ENCODE data around the gene TMTC2. TPM values are rescaled to one million over a fixed set of nuclear protein-coding genes. Genes with fewer than 3 reads are reported as not detected.

TMTC2 gene
- total and polyA plus RNA-seq, 2 experiments from 2014 or later = 0.36 to 5.6 TPM

DNA sequence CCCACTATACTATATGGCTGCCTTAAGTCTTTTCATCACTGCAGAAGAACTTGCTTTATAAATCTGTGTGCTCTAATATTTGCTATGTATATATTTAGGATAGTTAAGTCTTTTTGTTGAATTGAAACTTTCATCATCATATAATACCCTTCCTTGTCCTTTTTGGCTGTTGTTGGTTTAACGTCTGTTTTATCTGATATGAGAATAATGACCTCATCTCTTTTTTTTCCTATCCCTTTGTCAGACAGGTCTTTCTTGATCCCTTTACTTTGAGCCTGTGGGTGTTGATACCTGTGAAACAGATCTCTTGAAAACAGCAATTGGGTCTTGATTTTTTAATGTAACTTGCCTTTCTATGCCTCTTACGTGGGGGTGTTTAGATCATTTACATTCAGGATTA lies 316.3 kb downstream of the TMTC2 start:
- H4K20me1 ChIP-seq (ENCODE audit: insufficient read depth) = no peaks in the 10 kb centered on the region
- in situ Hi-C loops (cut with MboI) = loop anchor here (25.0 kb wide), 1 partner anchor 1834 kb away; no protein-coding TSS in a partner anchor
- no peak for DNase-seq
- no peak overlapping the region for H2AFZ ChIP-seq
- H3K27ac ChIP-seq = no peak overlapping the region
- no peaks in the 10 kb centered on the region for H3K79me2 ChIP-seq (ENCODE audit: insufficient read depth)
- no peak overlapping the region for H3K9ac ChIP-seq
- H3K9me2 ChIP-seq (ENCODE audit: insufficient read depth) = no peaks in the 10 kb centered on the region
- H3K4me3 ChIP-seq = no peak overlapping the region
- H3K9me3 ChIP-seq (ENCODE audit: low read depth) = no peaks in the 10 kb centered on the region
- H3K27me3 ChIP-seq (replicated peaks; ENCODE audit: insufficient read depth) = no peaks in the 10 kb centered on the region
- TF ChIP-seq EZH2phosphoT487 (IDR thresholded peaks at IDR 0.05; ENCODE audit: insufficient read depth, low read depth) (no peak), EZH2 (IDR thresholded peaks at IDR 0.05; ENCODE audit: insufficient read depth, poor library complexity, severe bottlenecking) (no peak)
- H3K36me3 ChIP-seq (ENCODE audit: low read depth) = no peaks in the 10 kb centered on the region; the same call in 1 of the 2 replicates
- H3K4me2 ChIP-seq (ENCODE audit: unreplicated experiment) = no peak overlapping the region
- H3K4me1 ChIP-seq (ENCODE audit: insufficient read depth) = no peaks in the 10 kb centered on the region
- 45 to 48% methylated on average over 2 of the region's 2 CpGs for WGBS, 2 experiments (ENCODE audit: low coverage in 1 of 2, low lambda C conversion rate in 2 of 2, missing lambda C conversion rate in 2 of 2)
- no peaks in the 10 kb centered on the region for H3F3A ChIP-seq (ENCODE audit: insufficient read depth)

DNA sequence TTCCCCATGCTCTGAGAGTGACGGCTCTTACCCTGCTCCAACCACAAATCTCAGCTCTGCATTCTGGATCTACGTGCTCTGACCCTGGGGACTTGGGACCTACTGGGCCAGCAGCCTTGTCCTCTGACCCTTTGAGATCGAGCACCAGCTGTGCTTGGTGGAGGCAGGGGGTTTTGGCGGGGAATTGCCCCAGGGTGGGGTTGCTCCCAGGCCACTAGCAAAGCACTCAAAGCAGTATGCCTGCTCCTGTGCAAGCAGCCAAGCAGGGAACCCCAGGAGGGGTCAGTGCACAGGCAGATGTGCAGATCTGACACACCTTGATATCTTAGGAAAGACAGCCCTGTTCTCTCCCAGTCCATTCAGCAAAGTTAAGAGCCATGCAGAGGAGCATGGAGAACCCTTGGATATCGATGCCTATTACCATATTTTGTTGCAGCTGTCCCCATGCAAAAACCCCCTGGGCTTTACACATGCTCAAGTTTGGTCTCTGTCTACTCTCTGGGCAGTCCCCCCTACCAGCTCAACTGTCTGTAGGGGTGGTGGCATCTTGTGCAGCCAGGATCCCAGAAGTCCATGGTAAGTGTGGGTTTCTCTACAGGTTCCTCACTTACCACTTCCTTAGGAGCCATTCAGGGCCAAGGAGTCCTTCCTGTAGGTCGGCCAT lies 319.0 kb downstream of the TMTC2 start:
- Histone ChIP-seq H3K27me3 (replicated peaks; ENCODE audit: insufficient read depth) (no peaks in the 10 kb centered on the region), H3K4me1 (ENCODE audit: insufficient read depth) (no peaks in the 10 kb centered on the region), H3K9ac (no peak overlapping the region), H3K27ac (no peak overlapping the region), H3K79me2 (ENCODE audit: insufficient read depth) (no peaks in the 10 kb centered on the region), H3K9me2 (ENCODE audit: insufficient read depth) (no peaks in the 10 kb centered on the region), H3F3A (ENCODE audit: insufficient read depth) (no peaks in the 10 kb centered on the region), H3K9me3 (ENCODE audit: low read depth) (no peaks in the 10 kb centered on the region), H3K36me3 (ENCODE audit: low read depth) (no peaks in the 10 kb centered on the region; the same call in 1 of the 2 replicates), H4K20me1 (ENCODE audit: insufficient read depth) (no peaks in the 10 kb centered on the region), H3K4me2 (ENCODE audit: unreplicated experiment) (no peak overlapping the region), H2AFZ (no peak overlapping the region), H3K4me3 (no peak overlapping the region)
- in situ Hi-C loops (cut with MboI) = loop anchor here (25.0 kb wide), 1 partner anchor 1832 kb away; no protein-coding TSS in a partner anchor
- TF ChIP-seq EZH2 (IDR thresholded peaks at IDR 0.05; ENCODE audit: insufficient read depth, poor library complexity, severe bottlenecking) (no peak), EZH2phosphoT487 (IDR thresholded peaks at IDR 0.05; ENCODE audit: insufficient read depth, low read depth) (no peak)
- no peak for DNase-seq
- WGBS, 2 experiments (ENCODE audit: low coverage in 1 of 2, low lambda C conversion rate in 2 of 2, missing lambda C conversion rate in 2 of 2) = 93 to 94% methylated on average over 6 of the region's 6 CpGs

DNA sequence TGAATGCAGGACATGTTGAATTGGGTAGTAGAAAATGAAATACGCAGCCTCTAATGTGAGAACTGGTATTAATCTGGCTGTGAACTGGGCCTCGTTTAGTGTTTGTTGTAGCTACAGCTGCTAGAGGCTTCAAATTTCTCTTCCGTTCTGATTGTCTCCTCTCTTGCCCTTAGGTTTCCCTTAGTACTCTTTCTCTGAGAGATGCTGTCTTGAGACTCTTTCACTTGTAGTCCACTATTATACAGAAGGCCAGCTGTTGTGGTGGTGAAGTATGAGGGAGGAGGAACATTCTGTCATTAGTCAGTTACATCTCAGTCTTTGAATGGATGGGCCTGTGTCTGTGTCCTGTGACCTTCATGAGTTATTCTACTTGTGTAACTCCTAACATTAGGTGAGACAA lies 322.0 kb downstream of the TMTC2 start:
- Histone ChIP-seq H3K79me2 (ENCODE audit: insufficient read depth) (no peaks in the 10 kb centered on the region), H3F3A (ENCODE audit: insufficient read depth) (no peaks in the 10 kb centered on the region), H3K9me2 (ENCODE audit: insufficient read depth) (no peaks in the 10 kb centered on the region), H3K4me3 (no peak overlapping the region), H3K4me2 (ENCODE audit: unreplicated experiment) (no peak overlapping the region), H3K4me1 (ENCODE audit: insufficient read depth) (no peaks in the 10 kb centered on the region), H3K9me3 (ENCODE audit: low read depth) (no peaks in the 10 kb centered on the region), H3K27ac (no peak overlapping the region), H3K36me3 (ENCODE audit: low read depth) (no peaks in the 10 kb centered on the region; the same call in 1 of the 2 replicates), H2AFZ (no peak overlapping the region), H4K20me1 (ENCODE audit: insufficient read depth) (no peaks in the 10 kb centered on the region), H3K9ac (no peak overlapping the region), H3K27me3 (replicated peaks; ENCODE audit: insufficient read depth) (no peaks in the 10 kb centered on the region)
- in situ Hi-C loops (cut with MboI) = loop anchor here (25.0 kb wide), 1 partner anchor 1829 kb away; no protein-coding TSS in a partner anchor
- DNase-seq = no peak
- no peak for TF ChIP-seq EZH2 (IDR thresholded peaks at IDR 0.05; ENCODE audit: insufficient read depth, poor library complexity, severe bottlenecking)
- TF ChIP-seq EZH2phosphoT487 (IDR thresholded peaks at IDR 0.05; ENCODE audit: insufficient read depth, low read depth) = no peak
- WGBS, 2 experiments (ENCODE audit: low coverage in 1 of 2, low lambda C conversion rate in 2 of 2, missing lambda C conversion rate in 2 of 2) = 20 to 28% methylated on average over 3 of the region's 3 CpGs

DNA sequence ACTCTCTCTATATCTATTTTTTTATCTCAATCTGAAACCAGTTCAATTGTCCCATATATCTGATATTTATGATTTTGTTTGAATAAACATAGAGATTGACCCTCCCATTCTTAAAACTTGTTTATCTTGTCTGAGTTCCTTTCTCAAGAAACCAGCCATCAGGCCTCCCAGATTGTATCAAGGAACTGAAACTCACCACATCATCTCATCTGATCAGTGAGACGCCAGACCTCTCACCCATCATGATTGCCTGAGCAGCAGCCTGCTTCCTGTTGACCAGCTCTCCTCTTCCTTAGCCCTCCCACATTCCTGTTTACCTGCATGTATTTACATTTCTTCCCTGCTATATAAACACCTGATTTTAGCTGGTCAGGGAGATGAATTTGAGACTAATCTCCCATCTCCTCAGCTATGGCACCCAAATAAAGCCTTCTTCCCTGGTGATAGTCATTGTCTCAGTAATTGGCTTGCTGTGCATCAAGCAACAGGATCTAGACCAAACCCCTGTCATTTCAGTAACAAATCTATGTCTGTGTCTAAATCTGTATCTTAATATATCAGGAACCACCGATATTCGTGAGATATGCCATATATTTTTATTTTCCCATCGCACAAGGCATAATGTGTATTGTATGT lies 323.6 kb downstream of the TMTC2 start:
- no peaks in the 10 kb centered on the region for H3K9me3 ChIP-seq (ENCODE audit: low read depth)
- no peak overlapping the region for H2AFZ ChIP-seq
- no peak overlapping the region for H3K27ac ChIP-seq
- no peak overlapping the region for H3K9ac ChIP-seq
- no peaks in the 10 kb centered on the region for H3K27me3 ChIP-seq (replicated peaks; ENCODE audit: insufficient read depth)
- no peaks in the 10 kb centered on the region for H3F3A ChIP-seq (ENCODE audit: insufficient read depth)
- H3K9me2 ChIP-seq (ENCODE audit: insufficient read depth) = no peaks in the 10 kb centered on the region
- H3K4me3 ChIP-seq = no peak overlapping the region
- no peaks in the 10 kb centered on the region for H3K4me1 ChIP-seq (ENCODE audit: insufficient read depth)
- H3K36me3 ChIP-seq (ENCODE audit: low read depth) = no peaks in the 10 kb centered on the region; the same call in 1 of the 2 replicates
- no peaks in the 10 kb centered on the region for H3K79me2 ChIP-seq (ENCODE audit: insufficient read depth)
- no peak overlapping the region for H3K4me2 ChIP-seq (ENCODE audit: unreplicated experiment)
- 45 to 46% methylated on average over 4 of the region's 4 CpGs for WGBS, 2 experiments (ENCODE audit: low coverage in 1 of 2, low lambda C conversion rate in 2 of 2, missing lambda C conversion rate in 2 of 2)
- TF ChIP-seq EZH2phosphoT487 (IDR thresholded peaks at IDR 0.05; ENCODE audit: insufficient read depth, low read depth) = no peak
- no peak for TF ChIP-seq EZH2 (IDR thresholded peaks at IDR 0.05; ENCODE audit: insufficient read depth, poor library complexity, severe bottlenecking)
- no peak for DNase-seq
- no peaks in the 10 kb centered on the region for H4K20me1 ChIP-seq (ENCODE audit: insufficient read depth)
- in situ Hi-C loops (cut with MboI) = loop anchor here (25.0 kb wide), 1 partner anchor 1827 kb away; no protein-coding TSS in a partner anchor

All from GM23248 (cell line).